SK-N-SH (cell line): ENCODE results near the gene LSM8.

Experiments used
- EZH2phosphoT487 ChIP-seq: fragments of 200-600 bp; sonication (generic); IDR thresholded peaks from 2 replicates; pipeline ENCODE4 v1.6.1; 2017; ENCODE audit warnings: low read depth, mixed run types, mild to moderate bottlenecking, antibody characterized with exemption, moderate library complexity, borderline replicate concordance
- TF ChIP-seq, protein P1 (sequence below): fragments of 200-600 bp; sonication (generic); IDR thresholded peaks from 2 replicates; pipeline ENCODE4 v1.6.1; 2017; ENCODE audit warnings: antibody characterized with exemption, mild to moderate bottlenecking, moderate library complexity
- TF ChIP-seq, protein P2 (sequence below): IDR thresholded peaks from 2 replicates; pipeline ENCODE4 v1.4.0; 2012; ENCODE audit warnings: low read depth, borderline replicate concordance

DNA sequence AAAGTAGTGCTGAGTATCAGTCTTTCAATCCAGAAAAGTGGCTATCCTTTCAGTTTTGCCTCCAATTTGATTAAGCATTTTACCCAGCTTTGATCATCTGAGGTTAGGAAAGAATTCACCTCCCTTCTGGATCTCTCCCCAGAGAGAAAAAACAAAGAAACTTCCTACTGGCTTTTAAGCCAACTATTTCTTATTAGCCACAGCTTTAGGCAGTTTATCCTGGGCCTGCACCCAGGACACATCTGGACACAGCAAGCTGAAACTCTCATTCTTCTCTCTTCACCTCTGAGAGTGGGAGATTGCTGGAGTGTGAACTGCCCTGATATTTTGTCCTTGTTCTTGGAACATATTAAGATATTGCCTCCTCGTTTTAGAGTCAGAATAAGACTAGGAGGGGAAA, 43.5 kb upstream of the LSM8 start:
- TF ChIP-seq, protein P1, sequence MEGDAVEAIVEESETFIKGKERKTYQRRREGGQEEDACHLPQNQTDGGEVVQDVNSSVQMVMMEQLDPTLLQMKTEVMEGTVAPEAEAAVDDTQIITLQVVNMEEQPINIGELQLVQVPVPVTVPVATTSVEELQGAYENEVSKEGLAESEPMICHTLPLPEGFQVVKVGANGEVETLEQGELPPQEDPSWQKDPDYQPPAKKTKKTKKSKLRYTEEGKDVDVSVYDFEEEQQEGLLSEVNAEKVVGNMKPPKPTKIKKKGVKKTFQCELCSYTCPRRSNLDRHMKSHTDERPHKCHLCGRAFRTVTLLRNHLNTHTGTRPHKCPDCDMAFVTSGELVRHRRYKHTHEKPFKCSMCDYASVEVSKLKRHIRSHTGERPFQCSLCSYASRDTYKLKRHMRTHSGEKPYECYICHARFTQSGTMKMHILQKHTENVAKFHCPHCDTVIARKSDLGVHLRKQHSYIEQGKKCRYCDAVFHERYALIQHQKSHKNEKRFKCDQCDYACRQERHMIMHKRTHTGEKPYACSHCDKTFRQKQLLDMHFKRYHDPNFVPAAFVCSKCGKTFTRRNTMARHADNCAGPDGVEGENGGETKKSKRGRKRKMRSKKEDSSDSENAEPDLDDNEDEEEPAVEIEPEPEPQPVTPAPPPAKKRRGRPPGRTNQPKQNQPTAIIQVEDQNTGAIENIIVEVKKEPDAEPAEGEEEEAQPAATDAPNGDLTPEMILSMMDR, result no peak
- TF ChIP-seq, protein P2, sequence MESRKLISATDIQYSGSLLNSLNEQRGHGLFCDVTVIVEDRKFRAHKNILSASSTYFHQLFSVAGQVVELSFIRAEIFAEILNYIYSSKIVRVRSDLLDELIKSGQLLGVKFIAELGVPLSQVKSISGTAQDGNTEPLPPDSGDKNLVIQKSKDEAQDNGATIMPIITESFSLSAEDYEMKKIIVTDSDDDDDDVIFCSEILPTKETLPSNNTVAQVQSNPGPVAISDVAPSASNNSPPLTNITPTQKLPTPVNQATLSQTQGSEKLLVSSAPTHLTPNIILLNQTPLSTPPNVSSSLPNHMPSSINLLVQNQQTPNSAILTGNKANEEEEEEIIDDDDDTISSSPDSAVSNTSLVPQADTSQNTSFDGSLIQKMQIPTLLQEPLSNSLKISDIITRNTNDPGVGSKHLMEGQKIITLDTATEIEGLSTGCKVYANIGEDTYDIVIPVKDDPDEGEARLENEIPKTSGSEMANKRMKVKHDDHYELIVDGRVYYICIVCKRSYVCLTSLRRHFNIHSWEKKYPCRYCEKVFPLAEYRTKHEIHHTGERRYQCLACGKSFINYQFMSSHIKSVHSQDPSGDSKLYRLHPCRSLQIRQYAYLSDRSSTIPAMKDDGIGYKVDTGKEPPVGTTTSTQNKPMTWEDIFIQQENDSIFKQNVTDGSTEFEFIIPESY, result no peak
- no peak for TF ChIP-seq EZH2phosphoT487
